ENCODE data around the gene DNAJB8.

DNA sequence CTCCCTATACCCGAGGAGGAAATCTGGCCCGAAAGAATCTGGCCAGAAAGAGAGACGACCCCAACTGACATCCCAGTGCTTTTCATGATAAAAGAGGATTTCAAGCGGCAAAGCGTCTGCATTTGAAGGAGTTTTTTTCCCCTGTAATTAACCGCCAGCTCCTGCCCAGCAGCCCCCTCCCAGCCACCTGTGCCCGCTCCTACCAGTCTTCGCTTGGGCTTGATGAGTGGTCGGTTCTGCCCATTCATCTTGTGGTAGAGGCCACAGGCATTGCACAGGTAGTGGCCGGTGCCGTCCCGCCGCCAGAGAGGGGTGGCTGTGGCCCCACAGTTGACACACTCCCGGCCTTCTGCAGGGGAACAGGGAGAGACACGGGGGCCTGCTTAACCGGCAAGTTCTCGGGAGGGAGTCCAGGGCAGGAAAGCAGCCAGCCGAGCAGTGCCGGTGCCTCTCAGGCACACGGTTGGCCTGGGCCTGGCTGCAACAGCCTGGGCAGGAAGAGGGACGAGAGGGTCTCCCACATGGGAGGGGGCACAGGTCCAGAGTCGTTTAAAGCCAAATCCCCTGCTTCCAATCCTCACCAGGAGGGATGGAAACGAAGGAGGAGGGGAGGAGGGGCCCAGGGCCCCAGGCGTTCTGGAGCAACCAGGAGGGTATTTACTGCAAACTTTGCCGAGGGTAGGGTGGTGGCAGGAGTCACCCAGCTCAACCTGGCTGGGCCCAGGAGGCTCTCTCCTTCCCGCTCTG, 17.1 kb upstream of the DNAJB8 start:
- TF ChIP-seq, protein P1, sequence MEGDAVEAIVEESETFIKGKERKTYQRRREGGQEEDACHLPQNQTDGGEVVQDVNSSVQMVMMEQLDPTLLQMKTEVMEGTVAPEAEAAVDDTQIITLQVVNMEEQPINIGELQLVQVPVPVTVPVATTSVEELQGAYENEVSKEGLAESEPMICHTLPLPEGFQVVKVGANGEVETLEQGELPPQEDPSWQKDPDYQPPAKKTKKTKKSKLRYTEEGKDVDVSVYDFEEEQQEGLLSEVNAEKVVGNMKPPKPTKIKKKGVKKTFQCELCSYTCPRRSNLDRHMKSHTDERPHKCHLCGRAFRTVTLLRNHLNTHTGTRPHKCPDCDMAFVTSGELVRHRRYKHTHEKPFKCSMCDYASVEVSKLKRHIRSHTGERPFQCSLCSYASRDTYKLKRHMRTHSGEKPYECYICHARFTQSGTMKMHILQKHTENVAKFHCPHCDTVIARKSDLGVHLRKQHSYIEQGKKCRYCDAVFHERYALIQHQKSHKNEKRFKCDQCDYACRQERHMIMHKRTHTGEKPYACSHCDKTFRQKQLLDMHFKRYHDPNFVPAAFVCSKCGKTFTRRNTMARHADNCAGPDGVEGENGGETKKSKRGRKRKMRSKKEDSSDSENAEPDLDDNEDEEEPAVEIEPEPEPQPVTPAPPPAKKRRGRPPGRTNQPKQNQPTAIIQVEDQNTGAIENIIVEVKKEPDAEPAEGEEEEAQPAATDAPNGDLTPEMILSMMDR (conservative IDR thresholded peaks at IDR 0.05 in 1 of 2, IDR thresholded peaks at IDR 0.05 in 1 of 2; ENCODE audit: low read depth in 1 of 2, low read length in 2 of 2) = no peak
- no peak for TF ChIP-seq EZH2 (IDR thresholded peaks at IDR 0.05; ENCODE audit: low read length, missing control alignments)

Data from fibroblast of lung (primary cell).